NK-92 (cell line): ENCODE data around the gene ARHGAP9.
"Not testable (repeated sequence)": the region's sequence is repeated elsewhere in the genome, so short reads cannot be mapped to it uniquely, and the experiment has no call there.

Experiments
- DNase-seq: peaks from one replicate; lab custom pipeline; 2025; ENCODE audit not compliant: unreplicated experiment; lab: John Stamatoyannopoulos, UW

ARHGAP9 gene

GRCh38 chr12:57439762-57440266 lies 39.9 kb downstream of the ARHGAP9 start:
- DNase-seq, result no peak

- DNase-seq, result no peak
These were observed 41.3 kb downstream of the ARHGAP9 start for GRCh38 chr12:57438400-57438799.

DNA sequence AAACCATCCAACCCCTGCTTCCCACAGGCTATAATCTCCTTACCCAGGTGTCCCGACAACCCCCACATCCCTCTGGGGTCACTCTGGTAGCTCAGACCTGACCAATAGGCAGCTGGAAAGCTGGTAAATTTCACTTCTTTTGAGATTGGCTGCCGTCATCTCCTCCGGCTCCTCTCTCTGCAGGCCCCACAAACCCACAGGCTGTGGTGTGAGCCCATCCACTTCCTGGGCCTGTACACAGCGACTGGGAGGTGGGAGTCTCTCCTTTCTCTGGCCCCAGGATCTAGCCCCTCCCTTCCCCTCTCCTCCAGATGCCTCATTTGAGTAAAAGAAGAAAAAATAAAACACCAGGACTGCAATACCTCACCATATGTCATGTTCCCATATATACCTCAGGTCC lies 44.4 kb downstream of the ARHGAP9 start:
- no peak for DNase-seq

- no peak for DNase-seq
These were observed 45.0 kb downstream of the ARHGAP9 start, which contains the start of gene INHBC for GRCh38 chr12:57434517-57435223. INHBC (plus strand) TSS chr12:57434784; CDS start chr12:57434887, 103 bp downstream.

DNA sequence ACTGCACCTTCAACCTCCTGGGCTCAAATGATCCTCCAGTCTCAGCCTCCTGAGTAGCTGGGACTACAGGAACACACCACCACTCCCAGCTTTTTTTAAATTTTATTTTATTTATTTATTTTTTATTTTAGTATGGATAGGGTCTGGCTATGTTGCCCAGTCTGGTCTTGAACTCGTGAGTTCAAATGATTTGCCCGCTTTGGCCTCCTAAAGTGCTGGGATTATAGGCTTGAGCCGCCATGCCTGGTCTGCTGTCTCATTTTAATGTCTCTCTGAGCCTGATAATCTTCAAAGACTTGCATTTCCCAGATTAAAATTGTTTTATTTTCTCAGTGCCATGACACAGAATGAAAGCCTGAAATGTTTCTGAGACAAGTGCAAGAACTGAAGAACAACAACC lies 46.3 kb downstream of the ARHGAP9 start:
- DNase-seq, result no peak

DNA sequence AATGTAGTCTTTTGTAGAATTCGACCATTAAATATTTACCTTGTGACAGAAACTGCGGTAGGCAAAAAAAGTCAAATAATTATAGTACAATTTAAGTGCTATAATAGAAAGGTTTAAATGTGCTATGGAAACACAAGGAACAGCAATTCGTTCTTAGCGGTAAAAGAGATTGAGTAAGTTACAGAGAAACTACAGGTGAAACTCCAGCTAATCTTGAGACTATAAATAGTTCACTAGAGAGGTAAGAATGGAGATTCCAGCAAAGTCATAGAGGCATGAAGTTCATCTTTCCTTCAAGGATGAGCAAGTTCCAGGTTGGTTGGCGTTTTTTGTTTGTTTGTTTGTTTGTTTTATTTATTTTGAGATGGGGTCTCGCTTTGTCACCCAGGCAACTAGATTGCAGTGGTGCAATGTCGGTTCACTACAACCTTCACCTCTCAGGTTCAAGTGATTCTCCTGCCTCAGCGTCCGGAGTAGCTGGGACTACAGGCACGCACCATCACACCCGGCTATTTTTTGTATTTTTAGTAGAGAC lies 47.9 kb downstream of the ARHGAP9 start:
- DNase-seq, result no peak

GRCh38 chr12:57430931-57431566 lies 48.6 kb downstream of the ARHGAP9 start, which contains the start of gene R3HDM2:
R3HDM2 (minus strand) TSS chr12:57431043; CDS start chr12:57310428, 120,615 bp downstream.
- peak; percentile 72 for DNase-seq

DNA sequence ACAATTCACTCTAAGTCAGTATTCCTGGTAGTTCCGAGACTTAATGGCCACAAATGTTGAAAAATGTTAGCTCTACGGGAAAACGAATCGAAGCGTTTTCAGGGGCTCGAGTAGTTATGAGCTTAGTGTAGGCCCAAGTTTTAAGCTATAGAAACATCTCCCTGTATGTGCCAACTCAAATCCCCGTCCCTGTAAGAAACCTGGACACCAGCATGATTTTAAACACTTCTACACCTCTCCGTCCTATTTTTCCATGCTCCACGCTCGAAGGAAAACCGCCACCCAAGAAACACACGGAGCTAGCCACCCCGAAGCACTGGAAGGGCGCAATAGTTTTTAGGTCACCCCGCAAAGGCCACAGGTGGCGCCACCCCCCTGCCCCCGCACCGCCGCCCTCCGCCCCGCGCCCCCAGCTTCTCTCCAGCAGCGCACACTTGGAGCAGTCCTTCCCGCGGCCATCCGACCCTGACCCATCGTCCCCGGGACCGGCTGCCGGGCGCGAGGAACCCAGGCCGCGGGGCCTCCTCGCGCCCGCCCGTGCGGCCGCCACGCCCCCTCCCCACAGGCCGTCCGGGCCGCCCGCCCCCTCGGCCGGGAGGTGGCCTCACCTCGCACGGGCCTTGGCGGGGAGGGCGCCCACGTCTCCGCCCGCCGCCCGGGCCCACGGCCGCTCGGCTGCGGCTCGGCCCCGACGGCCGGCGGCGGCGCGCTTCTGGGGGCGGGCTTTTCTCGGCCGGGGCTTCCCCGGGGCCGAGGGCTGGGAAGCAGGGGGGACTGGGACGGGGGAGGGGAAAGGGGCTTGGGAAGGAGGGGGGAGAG lies 49.3 kb downstream of the ARHGAP9 start:
- DNase-seq, result no peak

DNA sequence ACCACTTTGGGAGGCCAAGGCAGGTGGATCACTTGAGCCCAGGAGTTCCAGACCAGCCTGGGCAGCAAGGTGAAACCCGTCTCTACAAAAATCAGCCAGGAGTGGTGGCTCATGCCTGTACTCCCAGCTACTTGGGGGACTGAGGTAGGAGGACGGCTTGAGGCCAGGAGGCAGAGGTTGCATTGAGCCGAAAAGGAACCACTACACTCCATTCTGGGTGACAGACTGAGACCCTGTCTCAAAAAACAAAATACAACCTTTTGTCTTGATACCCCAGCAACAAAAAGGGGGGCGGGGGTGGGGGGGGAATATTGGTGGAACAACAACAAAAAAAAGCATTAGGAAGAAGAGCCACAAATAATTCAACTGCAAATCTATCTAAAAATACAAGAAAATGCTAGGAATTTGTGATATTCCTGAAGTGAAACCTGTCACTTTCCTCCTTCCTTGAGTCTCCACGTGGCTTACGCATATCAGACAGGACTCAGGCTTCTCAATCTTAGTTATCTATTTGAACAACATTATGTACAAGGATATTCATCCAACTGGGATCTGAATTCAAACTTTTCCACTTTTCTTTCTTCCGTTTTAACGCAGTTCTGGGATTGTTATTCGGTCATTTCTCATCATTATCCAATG lies 50.1 kb downstream of the ARHGAP9 start:
- no peak for DNase-seq

DNA sequence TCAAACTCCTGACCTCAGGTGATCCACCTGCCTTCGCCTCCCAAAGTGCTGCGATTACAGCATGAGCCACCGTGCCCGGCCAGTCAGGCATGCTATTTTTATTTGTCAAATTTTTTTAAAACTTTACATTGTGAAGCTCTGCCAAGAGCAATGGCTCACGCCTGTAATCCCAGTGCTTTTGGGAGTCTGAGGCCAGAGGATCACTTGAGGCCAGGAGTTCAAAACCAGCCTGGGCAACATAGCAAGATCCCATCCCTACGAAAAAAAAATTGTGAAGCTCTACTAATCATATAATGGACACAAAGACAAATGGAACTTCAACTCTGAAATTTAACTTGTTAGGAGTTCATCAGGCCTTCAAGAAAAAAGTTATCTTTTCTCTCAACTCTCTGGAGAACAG lies 50.7 kb downstream of the ARHGAP9 start:
- no peak for DNase-seq

GRCh38 chr12:57426948-57427347 lies 52.7 kb downstream of the ARHGAP9 start:
- not testable (repeated sequence) for DNase-seq
